ENCODE measurements around the gene CDH18. TPM values are rescaled to one million over a fixed set of nuclear protein-coding genes. Genes with fewer than 3 reads are reported as not detected.

CDH18 gene
- total and polyA plus RNA-seq, 4 donors, result 0.03 to 2.4 TPM; not detected in 2

- no peaks in the 10 kb centered on the region for H3K27me3 ChIP-seq (ENCODE audit: control insufficient read depth in 3 of 3, insufficient read depth in 3 of 3, low read length in 2 of 3)
- peak; percentile 62 for ATAC-seq (ENCODE audit: insufficient read depth, low FRiP score)
- H3K4me3 ChIP-seq, result no peak overlapping the region
- TF ChIP-seq CTCF (IDR thresholded peaks at IDR 0.05; ENCODE audit: control extremely low read depth, extremely low read depth), result no peak
- H3K4me1 ChIP-seq (ENCODE audit: control insufficient read depth in 5 of 5, insufficient read depth in 5 of 5, low read length in 5 of 5), result no peaks in the 10 kb centered on the region
- WGBS, 2 donors, result 59 to 76% methylated on average over 3 of the region's 3 CpGs
- H3K9me3 ChIP-seq (ENCODE audit: control insufficient read depth in 4 of 4, insufficient read depth in 3 of 4, low read length in 3 of 4), result no peaks in the 10 kb centered on the region
- H3K36me3 ChIP-seq (ENCODE audit: control insufficient read depth in 4 of 4, insufficient read depth in 4 of 4, low read length in 4 of 4), result no peaks in the 10 kb centered on the region
- H3K9ac ChIP-seq (ENCODE audit: insufficient read depth in 1 of 2, low read length in 2 of 2), result no peak overlapping the region
- DNase-seq, result peak in 2 of 3 donors; percentile 3 to 32
- H3K27ac ChIP-seq (ENCODE audit: low read depth in 1 of 2, low read length in 1 of 2), result no peak overlapping the region
These were observed 382.1 kb downstream of the CDH18 start for GRCh38 chr5:19605846-19606407.

- DNase-seq (no peak), ATAC-seq (ENCODE audit: insufficient read depth, low FRiP score) (no peak)
- Histone ChIP-seq H3K9me3 (ENCODE audit: control insufficient read depth in 4 of 4, insufficient read depth in 3 of 4, low read length in 3 of 4) (peaks cover 0 to 4% (median 0%) of the 10 kb centered on the region in 4 donors), H3K27ac (ENCODE audit: low read depth in 1 of 2, low read length in 1 of 2) (no peak overlapping the region), H3K4me3 (no peak overlapping the region), H3K4me1 (ENCODE audit: control insufficient read depth in 5 of 5, insufficient read depth in 5 of 5, low read length in 5 of 5) (no peaks in the 10 kb centered on the region), H3K9ac (ENCODE audit: insufficient read depth in 1 of 2, low read length in 2 of 2) (no peak overlapping the region), H3K27me3 (ENCODE audit: control insufficient read depth in 3 of 3, insufficient read depth in 3 of 3, low read length in 2 of 3) (no peaks in the 10 kb centered on the region), H3K36me3 (ENCODE audit: control insufficient read depth in 4 of 4, insufficient read depth in 4 of 4, low read length in 4 of 4) (no peaks in the 10 kb centered on the region)
- WGBS, 2 donors, result 44 to 46% methylated on average over 2 of the region's 2 CpGs
- TF ChIP-seq CTCF (IDR thresholded peaks at IDR 0.05; ENCODE audit: control extremely low read depth, extremely low read depth), result no peak
These were observed 403.9 kb downstream of the CDH18 start for GRCh38 chr5:19584131-19584530.

GRCh38 chr5:19577882-19578281 lies 410.1 kb downstream of the CDH18 start:
- Histone ChIP-seq H3K27ac (ENCODE audit: low read depth in 1 of 2, low read length in 1 of 2) (no peak overlapping the region), H3K9ac (ENCODE audit: insufficient read depth in 1 of 2, low read length in 2 of 2) (no peak overlapping the region), H3K27me3 (ENCODE audit: control insufficient read depth in 3 of 3, insufficient read depth in 3 of 3, low read length in 2 of 3) (no peaks in the 10 kb centered on the region), H3K36me3 (ENCODE audit: control insufficient read depth in 4 of 4, insufficient read depth in 4 of 4, low read length in 4 of 4) (no peaks in the 10 kb centered on the region), H3K4me1 (ENCODE audit: control insufficient read depth in 5 of 5, insufficient read depth in 5 of 5, low read length in 5 of 5) (no peaks in the 10 kb centered on the region), H3K4me3 (no peak overlapping the region), H3K9me3 (ENCODE audit: control insufficient read depth in 4 of 4, insufficient read depth in 3 of 4, low read length in 3 of 4) (no peaks in the 10 kb centered on the region)
- TF ChIP-seq CTCF (IDR thresholded peaks at IDR 0.05; ENCODE audit: control extremely low read depth, extremely low read depth), result no peak
- WGBS, 2 donors, result 77 to 87% methylated on average over 3 of the region's 3 CpGs
- no peak for ATAC-seq (ENCODE audit: insufficient read depth, low FRiP score)
- no peak for DNase-seq

GRCh38 chr5:19568004-19568403 lies 420.0 kb downstream of the CDH18 start:
- no peak for DNase-seq
- ATAC-seq (ENCODE audit: insufficient read depth, low FRiP score), result no peak
- TF ChIP-seq CTCF (IDR thresholded peaks at IDR 0.05; ENCODE audit: control extremely low read depth, extremely low read depth), result no peak
- 67 to 80% methylated on average over 2 of the region's 2 CpGs for WGBS, 2 donors
- Histone ChIP-seq H3K9me3 (ENCODE audit: control insufficient read depth in 4 of 4, insufficient read depth in 3 of 4, low read length in 3 of 4) (peaks cover 0 to 3% (median 0%) of the 10 kb centered on the region in 4 donors), H3K9ac (ENCODE audit: insufficient read depth in 1 of 2, low read length in 2 of 2) (no peak overlapping the region), H3K36me3 (ENCODE audit: control insufficient read depth in 4 of 4, insufficient read depth in 4 of 4, low read length in 4 of 4) (no peaks in the 10 kb centered on the region), H3K4me3 (no peak overlapping the region), H3K4me1 (ENCODE audit: control insufficient read depth in 5 of 5, insufficient read depth in 5 of 5, low read length in 5 of 5) (no peaks in the 10 kb centered on the region), H3K27me3 (ENCODE audit: control insufficient read depth in 3 of 3, insufficient read depth in 3 of 3, low read length in 2 of 3) (no peaks in the 10 kb centered on the region), H3K27ac (ENCODE audit: low read depth in 1 of 2, low read length in 1 of 2) (no peak overlapping the region)

Data from lung (tissue), 12 donors.